H1 (cell line): ENCODE measurements around the gene ADGRL2.

Experiments used
- TF ChIP-seq, protein P1 (sequence below), 3 experiments: IDR thresholded peaks; 1 replicate in 2 of 3; 2 replicates in 1 of 3; pipeline versions ENCODE4 v1.5.1 to v1.6.1; 2011; ENCODE audit warnings: low read length in 3 of 3, mild to moderate bottlenecking in 3 of 3, inconsistent platforms in 2 of 3, low read depth in 1 of 3, moderate library complexity in 1 of 3; ENCODE audit not compliant: insufficient read depth in 1 of 3; ENCODE audit errors: control extremely low read depth in 1 of 3
- TF ChIP-seq, protein P2 (sequence below): IDR thresholded peaks from 2 replicates; pipeline ENCODE4 v1.6.1; 2012; ENCODE audit warnings: inconsistent platforms

DNA sequence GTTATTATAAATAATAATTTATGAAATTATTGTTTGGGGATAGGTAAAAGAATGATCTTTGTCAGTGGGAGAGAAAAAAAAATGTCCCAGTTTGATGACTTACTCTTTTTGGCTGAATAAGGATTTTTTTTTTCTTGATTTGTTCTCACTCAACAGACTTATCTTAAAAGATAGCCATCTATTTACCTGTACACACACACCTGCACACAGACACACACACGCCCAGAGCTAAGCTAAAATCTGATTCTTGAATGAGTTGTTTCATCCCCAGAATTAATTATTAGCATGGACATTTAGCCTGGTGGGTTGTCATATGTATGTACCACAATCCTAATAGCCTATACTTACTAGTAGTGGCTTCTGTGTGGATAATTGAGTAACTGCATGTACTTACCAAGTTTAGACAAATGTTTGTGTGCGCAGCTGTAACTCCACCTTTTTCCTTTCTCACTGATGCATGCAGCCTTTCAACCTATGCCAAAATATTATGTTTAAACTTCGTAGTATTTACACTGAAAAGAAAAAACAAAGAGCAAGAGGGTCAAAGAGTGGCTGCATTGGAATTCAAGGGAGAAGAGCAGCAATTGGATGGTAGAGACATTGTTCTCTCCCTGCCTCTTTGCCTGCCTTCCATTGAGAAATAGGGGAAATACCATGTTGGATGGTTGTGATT lies 174.3 kb downstream of the ADGRL2 start:
- TF ChIP-seq, protein P1, sequence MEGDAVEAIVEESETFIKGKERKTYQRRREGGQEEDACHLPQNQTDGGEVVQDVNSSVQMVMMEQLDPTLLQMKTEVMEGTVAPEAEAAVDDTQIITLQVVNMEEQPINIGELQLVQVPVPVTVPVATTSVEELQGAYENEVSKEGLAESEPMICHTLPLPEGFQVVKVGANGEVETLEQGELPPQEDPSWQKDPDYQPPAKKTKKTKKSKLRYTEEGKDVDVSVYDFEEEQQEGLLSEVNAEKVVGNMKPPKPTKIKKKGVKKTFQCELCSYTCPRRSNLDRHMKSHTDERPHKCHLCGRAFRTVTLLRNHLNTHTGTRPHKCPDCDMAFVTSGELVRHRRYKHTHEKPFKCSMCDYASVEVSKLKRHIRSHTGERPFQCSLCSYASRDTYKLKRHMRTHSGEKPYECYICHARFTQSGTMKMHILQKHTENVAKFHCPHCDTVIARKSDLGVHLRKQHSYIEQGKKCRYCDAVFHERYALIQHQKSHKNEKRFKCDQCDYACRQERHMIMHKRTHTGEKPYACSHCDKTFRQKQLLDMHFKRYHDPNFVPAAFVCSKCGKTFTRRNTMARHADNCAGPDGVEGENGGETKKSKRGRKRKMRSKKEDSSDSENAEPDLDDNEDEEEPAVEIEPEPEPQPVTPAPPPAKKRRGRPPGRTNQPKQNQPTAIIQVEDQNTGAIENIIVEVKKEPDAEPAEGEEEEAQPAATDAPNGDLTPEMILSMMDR (IDR thresholded peaks at IDR 0.05; ENCODE audit: control extremely low read depth in 1 of 3, insufficient read depth in 1 of 3, low read depth in 1 of 3, low read length in 3 of 3), result no peak
- TF ChIP-seq, protein P2, sequence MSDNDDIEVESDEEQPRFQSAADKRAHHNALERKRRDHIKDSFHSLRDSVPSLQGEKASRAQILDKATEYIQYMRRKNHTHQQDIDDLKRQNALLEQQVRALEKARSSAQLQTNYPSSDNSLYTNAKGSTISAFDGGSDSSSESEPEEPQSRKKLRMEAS, result no peak
